Mucosa of rectum (tissue), 2 donors: ENCODE measurements around the gene SPDYE2B.
"Not testable (repeated sequence)": the region's sequence is repeated elsewhere in the genome, so short reads cannot be mapped to it uniquely, and the experiment has no call there.

Experiments
- H3K27ac ChIP-seq, 2 donors: one replicate each; pipeline ENCODE4 v1.7.0; 2013; ENCODE audit warnings: inconsistent platforms in 2 of 2, low read depth in 2 of 2, low read length in 2 of 2
- H3K27me3 ChIP-seq, 2 donors: one replicate each; pipeline ENCODE4 v1.7.0; 2013; ENCODE audit warnings: low read length in 2 of 2; ENCODE audit not compliant: control insufficient read depth in 2 of 2, insufficient read depth in 2 of 2
- H3K36me3 ChIP-seq, 2 donors: one replicate each; pipeline ENCODE4 v1.7.0; 2013; ENCODE audit warnings: low read length in 2 of 2; ENCODE audit not compliant: control insufficient read depth in 2 of 2, insufficient read depth in 2 of 2
- H3K4me1 ChIP-seq, 2 donors: one replicate each; pipeline ENCODE4 v1.7.0; 2013; ENCODE audit warnings: low read length in 2 of 2, mild to moderate bottlenecking in 1 of 2; ENCODE audit not compliant: control insufficient read depth in 2 of 2, insufficient read depth in 2 of 2
- H3K4me3 ChIP-seq, 2 donors: one replicate each; pipeline ENCODE4 v1.7.0; 2013; ENCODE audit warnings: low read length in 2 of 2
- H3K9ac ChIP-seq, 2 donors: one replicate each; pipeline ENCODE4 v1.7.0; 2013; ENCODE audit warnings: low read length in 2 of 2, low read depth in 1 of 2, mild to moderate bottlenecking in 1 of 2
- H3K9me3 ChIP-seq, 2 donors: one replicate each; pipeline ENCODE4 v1.7.0; 2013; ENCODE audit warnings: low read length in 2 of 2; ENCODE audit not compliant: control insufficient read depth in 2 of 2
- donor health status: healthy.
- donor health status: Normal muscosa, but diverticular disease.

The SPDYE2B gene

DNA sequence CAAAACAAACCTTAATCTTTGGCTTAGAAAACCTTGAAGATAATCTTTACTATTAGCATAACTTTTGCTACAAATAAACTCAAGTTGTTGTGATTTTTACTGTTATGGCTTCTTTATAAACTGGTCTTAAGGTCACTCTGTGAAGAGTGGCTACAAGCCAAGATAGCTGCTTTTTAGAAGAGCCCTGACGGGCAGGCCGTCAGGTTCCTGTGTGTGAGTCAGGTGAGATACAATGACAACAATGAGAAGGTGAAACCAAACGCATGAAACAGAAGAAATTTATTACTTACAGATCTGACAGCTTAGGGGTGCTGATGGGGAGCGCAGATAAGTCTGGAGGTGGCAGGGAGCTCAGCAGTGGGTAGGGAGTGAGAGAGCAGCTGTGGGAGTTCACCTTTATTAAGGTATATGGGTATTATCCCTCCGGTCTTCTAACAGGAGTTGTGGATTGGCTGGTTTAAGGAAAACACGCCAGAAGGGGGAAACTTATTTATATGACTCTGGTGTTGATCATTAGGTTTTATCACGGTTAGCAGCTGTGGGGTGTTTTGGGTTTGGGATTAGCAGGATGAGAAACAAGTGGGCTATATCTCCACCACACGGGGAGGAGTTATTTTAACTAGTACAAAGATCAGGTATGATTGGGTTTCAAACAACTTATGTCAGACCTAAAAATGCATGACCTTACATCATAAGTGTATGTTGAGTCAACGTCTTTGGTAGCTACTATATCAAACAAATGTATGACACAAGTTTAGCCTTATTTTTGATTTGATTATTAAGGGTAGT, 49.0 kb downstream of the SPDYE2B start:
- not testable (repeated sequence) for H3K27ac ChIP-seq, H3K36me3 ChIP-seq, H3K4me3 ChIP-seq, H3K27me3 ChIP-seq, H3K9me3 ChIP-seq, H3K9ac ChIP-seq, H3K4me1 ChIP-seq
